HT-29 (cell line): ENCODE results near the gene EIPR1. TPM values are rescaled to one million over a fixed set of nuclear protein-coding genes. Genes with fewer than 3 reads are reported as not detected.

Source experiments
- DNase-seq: peaks from one replicate; pipeline ENCODE4 v3.0.0-alpha.2; 2015; ENCODE audit warnings: low spot score
- total RNA-seq: library from RNA; depleted of rRNA; stranded (reverse); fragments of >200 nt; shearing (Covaris generic); gene quantifications from 2 replicates; pipeline ENCODE4 v1.2.3, GENCODE V29; 2014; rRNA removed

EIPR1 gene
- total RNA-seq, 1 experiment from 2014 or later: 82.2 TPM

DNA sequence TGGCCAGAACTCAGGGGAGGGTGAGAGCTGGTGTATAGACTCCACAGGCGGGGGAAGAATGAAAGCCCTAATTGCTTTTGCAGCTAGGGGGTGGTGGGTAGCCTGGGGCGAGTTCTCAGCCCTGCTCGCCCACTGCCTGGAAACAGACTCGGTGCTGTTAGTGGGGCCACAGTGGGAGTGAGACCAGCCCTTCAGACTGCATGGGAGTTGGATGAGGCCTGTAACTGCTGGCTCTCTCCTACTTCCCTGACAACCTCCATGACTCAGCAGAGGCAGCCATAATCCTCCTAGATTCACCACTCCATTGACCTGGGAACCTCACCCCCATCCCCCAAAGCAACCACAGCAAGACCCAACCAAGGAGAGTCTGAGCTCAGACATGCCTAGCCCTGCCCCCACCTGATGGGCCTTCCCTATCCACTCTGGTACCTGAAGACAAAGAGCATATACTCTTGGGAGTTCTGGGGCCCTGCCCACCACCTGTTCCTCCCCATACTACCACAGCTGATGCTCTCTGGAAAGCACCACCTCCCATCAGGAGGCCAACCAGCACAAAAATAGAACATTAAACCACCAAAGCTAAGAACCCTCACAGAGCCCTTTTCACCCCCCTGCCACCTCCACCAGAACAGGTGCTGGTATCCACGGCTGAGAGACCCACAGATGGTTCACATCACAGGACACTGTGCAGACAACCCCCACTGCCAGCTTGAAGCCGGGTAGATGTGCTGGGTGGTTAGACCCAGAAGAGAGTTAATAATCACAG is 226.3 kb downstream of the EIPR1 start:
- DNase-seq: no peak

DNA sequence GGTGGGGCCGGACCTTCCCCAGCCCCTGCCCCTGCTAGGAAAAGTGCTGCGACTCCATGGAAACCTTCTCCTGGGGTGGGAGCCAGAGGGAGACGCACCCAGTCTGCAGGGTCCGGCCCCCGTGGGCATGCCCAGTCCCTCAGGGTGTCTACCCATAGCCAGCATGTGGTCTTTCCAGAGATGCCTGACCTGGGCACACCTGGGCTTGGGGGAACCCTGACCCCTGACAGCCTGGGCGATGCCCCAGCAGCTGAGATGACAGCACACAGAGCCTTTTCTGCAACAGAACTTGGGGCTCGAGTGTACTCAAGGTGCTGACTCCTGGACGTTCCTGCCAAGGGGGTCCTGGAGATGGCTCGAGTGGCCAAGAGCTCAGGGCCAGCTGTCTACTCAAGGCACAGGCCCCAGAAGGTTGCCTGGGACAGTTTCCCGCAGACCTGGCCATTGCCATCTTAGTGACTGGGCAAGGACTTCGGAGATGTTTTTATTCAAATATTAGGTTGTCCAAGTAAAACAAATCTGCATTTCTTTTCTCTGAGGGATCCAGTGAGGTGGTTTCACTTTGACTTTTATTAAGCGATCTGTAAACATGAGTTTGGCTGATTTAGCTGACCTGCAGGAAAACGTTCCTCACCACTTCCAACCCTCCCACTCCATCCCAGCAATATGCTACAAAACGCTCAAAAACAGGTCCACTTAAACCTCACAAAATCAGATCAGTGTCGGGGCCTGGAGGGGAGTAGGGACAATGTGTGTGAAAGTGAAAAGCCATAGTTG is 228.0 kb downstream of the EIPR1 start:
- DNase-seq: no peak

DNA sequence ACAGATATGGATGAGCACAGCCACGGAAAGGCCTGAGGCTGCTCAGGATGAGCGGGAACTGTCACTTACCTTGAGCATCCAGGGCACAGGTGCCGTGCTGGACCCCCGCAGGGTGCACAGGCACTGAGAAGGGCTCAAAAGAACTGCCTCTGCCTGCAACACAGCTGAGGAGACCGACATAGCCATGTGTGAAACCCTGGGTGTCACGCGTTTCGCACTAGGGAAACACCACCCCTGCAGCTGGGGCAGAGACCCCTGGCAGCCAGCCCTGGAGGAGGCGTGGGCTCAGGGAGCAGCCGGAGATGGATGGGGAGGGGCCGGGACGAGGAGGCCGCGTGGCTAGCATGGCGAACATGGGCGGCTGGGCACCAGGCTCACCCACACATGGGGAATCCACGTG is 228.9 kb downstream of the EIPR1 start:
- no peak for DNase-seq

DNA sequence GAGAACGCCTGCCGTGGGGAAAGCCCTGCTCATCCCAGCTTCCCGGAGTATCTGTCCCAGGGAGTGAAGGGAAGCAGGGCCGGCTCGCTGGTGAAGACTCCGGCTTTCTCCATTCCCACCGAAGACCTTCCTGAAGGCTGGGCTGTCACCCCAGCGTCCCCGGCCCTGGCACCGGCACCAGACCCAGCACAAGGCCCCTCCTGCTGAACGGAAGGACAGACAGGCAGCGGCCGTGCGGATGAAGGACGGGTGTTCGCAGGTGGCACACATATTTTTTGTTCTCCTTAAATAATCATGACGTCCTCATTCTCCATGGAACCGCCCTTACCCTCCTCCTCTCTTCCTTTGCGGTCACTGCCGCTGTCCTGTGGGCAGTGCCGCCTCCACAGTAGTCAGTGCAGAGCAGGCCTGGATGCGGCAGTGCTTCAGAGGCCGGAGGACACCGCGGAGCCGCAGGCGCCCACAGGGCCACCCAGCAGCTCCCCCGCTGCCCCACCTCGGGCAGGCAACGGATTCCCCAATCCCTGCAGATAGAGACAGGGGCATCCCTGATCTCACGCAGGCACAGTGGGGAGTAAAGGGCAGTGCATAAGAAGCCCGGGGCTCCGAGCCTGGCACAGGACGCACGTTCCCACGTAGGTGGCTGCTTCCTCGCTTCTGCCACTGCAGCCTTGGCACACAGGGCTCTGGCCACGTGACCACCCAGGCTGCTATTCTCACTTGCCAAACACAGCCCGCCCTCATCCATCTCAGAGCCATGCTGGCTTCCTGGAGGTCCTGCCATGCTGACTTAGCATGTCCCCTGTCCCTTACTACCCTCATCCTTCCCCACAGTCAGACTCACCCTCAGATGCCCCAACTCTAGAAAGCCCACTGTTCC is 229.7 kb downstream of the EIPR1 start:
- no peak for DNase-seq

DNA sequence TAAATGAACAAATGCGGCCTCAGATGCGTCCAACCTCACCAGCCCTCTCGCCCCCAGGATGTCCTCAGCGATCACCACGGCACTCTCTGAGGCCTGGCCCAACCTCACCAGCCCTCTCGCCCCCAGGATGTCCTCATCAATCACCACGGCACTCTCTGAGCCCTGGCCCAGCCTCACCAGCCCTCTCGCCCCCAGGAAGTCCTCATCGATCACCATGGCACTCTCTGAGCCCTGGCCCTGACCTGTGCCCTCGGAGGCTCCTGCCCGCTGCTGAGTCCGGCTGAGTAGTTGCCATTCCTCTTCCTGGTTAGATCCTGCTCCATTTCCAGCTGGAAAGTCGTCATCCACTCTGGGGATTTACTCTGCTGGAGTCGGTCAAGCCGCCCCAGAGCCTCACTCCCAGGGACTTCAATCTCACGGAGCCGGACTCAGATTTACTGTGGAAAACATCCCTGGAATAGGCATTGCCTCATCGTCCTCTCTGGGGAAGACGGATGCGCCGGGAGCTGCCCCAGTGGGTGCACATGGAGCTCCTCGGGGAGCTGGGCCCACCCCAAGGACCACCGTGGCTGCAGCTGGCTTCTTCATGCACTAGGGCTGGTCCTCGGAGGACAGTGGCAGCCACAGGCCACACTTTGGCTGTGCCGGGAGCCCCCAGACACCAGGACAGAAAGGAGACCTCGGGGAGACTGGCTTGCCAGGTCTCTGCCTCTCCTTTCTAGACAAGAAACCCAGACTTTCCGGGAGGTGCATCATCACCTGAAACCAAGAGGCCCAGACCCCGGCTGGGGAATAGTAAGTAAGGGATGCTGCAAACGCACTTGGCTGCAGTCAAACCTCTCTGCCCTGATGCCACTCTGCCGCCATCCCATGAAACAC is 230.6 kb downstream of the EIPR1 start:
- DNase-seq: no peak

DNA sequence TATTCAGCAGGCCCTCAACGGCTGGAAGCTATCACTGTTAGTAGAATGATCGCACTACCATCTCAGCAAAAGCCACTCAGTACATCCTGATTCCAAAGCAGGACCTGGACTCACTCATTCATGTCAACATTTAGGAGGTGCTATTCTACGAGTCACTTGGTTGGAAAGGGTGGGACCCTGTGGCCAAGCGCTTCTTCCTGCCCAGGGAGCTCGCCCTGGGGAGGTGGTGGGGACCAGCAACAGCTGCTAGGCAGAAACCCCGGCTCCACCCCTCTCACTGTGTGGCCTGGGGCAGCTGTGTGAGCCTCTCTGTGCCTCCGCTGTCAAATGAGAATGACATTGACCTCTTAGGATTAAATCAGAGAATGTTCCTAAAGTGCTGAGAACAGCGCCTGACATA is 231.4 kb downstream of the EIPR1 start:
- no peak for DNase-seq

DNA sequence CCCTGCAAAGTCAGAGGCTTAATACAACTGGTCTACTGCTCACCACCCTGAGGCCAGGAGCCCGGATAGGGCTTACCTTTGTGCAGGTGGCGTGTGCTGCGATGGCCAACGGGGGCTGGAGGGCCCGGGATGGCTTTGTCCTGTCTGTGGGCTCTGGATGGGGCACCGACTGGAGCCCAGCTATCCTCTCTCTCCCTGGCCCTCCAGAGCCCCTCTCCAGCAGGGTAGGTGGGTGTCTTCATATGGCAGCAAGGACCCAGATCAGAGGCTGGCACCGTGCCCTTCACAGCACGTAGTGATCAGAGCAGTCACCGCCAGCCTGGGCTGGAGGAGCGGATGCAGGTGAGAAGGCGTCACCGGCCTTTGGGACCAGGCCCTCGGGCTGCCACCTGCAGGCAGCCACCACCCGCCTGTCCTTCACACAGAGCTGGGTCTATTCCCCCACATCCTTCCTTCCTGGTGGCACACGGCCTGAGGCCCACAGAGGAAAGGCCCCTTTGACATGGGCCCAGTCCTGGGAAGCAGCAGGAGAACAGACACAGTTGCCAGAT is 232.1 kb downstream of the EIPR1 start:
- DNase-seq: no peak

DNA sequence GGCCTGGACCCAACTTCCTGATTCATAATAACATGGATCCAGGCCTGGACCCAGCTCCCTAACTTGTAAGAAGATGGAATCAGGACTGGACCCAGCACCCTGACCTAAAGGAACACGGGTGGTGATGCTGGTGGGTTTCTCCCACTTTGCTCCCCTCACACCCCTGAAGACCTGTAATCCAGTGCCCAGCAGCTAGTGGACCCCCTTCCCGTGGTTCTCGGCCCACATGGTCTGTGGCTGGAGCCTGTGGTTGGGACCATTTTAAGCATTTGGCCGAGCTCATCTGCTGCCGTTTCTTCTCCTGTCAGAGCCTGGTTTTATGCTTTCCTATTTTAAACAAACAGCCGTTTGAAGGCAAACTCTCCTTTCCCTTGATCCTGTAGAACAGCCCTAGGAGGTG is 232.8 kb downstream of the EIPR1 start:
- no peak for DNase-seq

DNA sequence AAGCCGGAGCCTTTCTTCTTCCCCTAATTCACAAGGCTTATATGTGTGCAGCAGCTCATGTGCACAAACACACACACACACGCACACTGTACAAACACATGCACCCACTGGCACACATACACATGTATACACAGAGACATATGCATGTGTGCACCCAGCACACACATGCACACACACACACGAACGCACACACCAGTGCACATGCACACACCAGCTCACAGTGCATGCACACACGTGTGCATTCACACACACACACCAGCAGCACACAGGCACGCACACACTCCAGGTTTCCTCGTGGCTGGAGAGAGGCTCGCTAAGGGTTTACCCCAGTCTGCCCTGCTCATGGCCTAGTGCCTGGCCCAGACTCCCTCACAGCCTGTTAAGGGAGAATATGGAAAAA is 234.0 kb downstream of the EIPR1 start:
- no peak for DNase-seq

DNA sequence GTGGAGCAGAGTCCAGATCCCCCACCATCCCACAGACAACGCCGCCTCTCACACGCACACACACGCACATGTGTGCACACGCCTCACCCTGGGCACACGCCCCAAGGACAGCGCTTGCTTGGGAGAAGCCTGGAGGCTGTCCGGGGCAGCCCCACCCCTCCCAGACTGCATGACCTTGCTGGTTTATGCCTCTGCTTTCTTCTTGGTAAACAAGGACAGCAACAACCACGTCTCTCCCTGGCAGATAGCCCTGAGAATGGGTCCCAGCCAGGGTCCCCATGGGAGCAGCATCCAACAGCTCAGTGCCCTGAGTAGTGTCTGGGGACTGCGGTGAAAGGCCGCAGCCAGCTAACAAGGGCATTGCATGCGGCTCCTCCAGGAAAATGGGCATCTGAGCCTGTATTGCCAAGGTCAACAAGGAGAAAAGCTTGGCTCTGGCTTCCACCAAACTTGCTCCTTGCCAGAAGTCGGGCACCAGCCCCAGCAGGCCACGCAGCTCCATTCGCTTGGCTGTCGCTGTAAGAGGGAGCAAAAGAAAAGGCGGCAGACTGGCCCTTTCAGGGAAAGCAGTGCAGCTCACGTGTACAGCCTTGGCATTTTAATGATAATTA is 234.6 kb downstream of the EIPR1 start:
- no peak for DNase-seq

DNA sequence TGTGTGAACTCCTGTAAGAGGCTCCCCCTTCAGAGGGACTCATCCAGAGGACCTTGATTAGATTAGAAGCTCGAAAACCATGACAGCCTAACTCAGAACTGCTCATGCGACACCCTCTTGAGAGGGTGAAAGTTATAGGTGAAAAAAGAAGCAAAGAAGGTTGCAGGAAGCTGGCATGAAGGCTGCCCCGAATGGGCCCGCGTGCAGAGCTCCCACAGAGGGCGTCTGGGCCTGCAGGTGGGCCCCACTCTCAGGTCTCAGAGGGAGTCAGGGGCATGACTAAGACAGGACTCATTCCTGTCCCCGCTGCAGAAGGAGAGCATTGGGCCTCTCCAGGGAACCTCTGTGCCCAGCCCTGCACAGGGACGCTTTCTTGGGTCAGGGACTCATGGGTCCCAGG is 235.4 kb downstream of the EIPR1 start:
- no peak for DNase-seq

DNA sequence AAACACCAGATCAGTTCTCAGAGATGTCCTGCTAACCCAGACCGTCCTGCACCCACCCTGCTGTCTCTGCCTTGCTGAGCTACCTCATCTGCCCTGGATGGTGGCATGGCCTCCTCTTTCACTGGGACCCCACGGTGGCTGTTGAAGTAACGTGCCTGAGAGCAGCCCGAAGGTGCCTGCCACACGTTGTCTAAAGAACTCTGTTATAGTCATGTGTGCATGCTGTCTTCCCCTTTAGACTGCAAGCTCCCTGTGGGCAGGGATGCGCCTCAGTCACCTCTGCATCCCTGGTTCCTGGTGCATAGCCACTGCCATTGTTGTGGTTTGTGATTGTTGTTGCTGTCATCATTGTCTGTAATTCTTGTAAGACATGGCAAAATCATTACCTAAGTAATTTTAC is 235.9 kb downstream of the EIPR1 start:
- no peak for DNase-seq

DNA sequence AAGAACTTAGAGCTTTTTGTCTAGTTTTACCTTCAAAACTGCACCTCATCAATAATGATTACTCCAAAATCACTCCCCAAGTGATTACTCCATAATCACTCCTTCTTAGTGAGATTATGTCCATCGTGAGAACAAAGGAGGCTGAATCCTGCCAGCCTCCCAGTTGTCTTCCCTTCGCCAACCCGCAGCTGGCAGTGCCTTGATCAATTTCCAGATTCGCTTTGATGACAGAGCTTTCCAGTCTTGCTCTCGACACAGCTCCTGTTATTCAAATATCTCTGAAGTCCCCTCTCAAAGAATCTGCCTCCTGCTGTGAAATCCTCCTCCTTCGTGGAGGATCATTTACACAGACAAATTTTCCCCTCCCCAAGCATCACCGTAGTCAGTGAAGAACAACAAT is 237.7 kb downstream of the EIPR1 start:
- no peak for DNase-seq

Other genes starting within 250 kb of the EIPR1 start
- gene TRAPPC12, start 1.9 kb upstream of the EIPR1 start, total RNA-seq: 77.7 and 86.8 TPM in 2 replicates
- gene ADI1, start 141.7 kb upstream of the EIPR1 start, total RNA-seq: 41.7 and 47.4 TPM in 2 replicates
- gene RNASEH1, start 180.5 kb upstream of the EIPR1 start, total RNA-seq: 20.0 and 28.1 TPM in 2 replicates
- gene RPS7, start 197.4 kb upstream of the EIPR1 start, total RNA-seq: 1,412 and 1,563 TPM in 2 replicates
- not detected in 2 replicates for gene COLEC11, start 217.3 kb upstream of the EIPR1 start, total RNA-seq